Left ventricle myocardium superior (tissue), 1 donor: Measurements from ENCODE around the gene SORCS2. TPM values are rescaled to one million over a fixed set of nuclear protein-coding genes. Genes with fewer than 3 reads are reported as not detected.

Experiments
- ATAC-seq: fragments of 200-7000 bp; cut with Tn5 transposase; one replicate; pipeline ENCODE4 v1.9.1; 2020; ENCODE audit warnings: mild to moderate bottlenecking, moderate library complexity
- DNase-seq: peaks from one replicate; pipeline ENCODE4 v3.0.0-alpha.2; 2020
- intact Hi-C: fragments of 100-400 bp; cut with micrococcal nuclease; formaldehyde crosslinking; loops from one replicate; pipeline ENCODE4 v1.11.0; 2022
- total RNA-seq: library from RNA; stranded (reverse); fragmentation: NEBNext Ultra II Directional; extraction: Animal tissue kit (Norgen Biotek cat#: 25700); gene quantifications from one replicate; pipeline ENCODE4 v1.2.1, GENCODE V29; 2021
- donor health status: DM: no; HTN: yes; CAD: no; lungs with severe emphysema.

Gene SORCS2
- total RNA-seq, 1 donor from 2014 or later, result 1.5 TPM

DNA sequence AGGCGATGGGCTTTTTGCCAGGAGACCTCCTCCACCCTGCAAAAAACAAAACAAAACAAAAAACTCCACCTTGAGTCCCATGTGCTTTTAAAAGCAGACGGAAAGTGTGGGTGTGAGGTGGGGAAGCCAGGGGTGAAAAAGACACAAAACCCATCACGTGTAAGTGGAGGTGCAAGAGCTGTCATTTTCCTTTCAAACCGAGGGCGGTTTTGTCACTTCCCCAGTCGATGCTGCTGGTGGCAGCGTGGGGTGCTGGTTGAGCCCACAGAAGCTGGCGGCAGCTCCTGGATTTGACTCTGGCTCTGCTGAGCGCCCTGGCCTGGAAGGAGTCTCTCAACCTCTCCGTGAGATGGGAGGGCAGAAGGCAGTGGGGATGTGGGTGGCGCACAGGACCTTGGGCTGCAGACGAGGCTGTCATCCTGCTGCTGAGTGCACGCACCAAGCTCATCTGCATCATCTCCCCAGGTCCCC lies 132.3 kb downstream of the SORCS2 start:
- DNase-seq, result peak; percentile 10
- intact Hi-C loops, result no loop called here

DNA sequence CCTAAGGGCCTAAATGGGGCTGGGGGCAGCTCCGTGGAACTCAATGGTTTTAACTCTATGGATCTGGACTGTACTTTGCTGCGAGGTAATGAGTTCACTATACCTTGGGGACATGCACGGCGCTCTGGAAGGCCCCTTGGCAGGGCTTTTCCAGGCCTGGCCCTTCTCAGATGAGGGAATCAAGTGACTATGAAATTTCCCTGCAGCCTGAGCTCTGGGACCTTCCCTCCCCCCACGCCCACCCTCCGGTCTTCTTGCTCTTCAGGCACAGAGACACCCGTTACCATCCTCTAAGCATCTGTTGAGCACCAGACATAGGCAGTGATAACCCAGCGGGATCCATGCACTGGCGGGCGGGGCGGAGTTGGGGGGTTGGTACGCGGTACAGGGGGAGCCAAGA lies 133.2 kb downstream of the SORCS2 start:
- ATAC-seq, result no peak
- DNase-seq, result peak; percentile 16
- intact Hi-C loops, result no loop called here

More for the DNA sequence above, 132.3 kb downstream of the SORCS2 start:
- ATAC-seq, result no peak

DNA sequence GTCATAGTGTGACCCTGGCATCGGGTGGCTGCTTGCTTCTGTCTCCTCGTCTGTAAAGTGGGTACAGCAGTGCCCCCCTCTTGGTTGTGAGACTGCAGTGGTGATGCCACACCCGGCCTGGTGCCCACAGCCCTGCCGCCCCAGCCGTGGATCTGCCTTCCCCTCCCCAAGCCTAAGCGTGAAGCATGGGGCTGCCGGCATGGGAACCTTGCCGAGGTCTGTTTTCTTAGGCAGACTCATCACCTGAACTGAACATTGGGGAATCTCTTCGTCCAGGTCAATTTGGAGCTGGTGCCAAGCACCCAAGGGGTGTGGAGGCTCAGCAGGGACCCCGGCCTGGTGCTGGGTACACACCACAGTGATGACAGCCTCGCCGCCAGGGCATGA lies 134.0 kb downstream of the SORCS2 start:
- ATAC-seq (no peak), DNase-seq (peak; percentile 20)
- intact Hi-C loops, result no loop called here

DNA sequence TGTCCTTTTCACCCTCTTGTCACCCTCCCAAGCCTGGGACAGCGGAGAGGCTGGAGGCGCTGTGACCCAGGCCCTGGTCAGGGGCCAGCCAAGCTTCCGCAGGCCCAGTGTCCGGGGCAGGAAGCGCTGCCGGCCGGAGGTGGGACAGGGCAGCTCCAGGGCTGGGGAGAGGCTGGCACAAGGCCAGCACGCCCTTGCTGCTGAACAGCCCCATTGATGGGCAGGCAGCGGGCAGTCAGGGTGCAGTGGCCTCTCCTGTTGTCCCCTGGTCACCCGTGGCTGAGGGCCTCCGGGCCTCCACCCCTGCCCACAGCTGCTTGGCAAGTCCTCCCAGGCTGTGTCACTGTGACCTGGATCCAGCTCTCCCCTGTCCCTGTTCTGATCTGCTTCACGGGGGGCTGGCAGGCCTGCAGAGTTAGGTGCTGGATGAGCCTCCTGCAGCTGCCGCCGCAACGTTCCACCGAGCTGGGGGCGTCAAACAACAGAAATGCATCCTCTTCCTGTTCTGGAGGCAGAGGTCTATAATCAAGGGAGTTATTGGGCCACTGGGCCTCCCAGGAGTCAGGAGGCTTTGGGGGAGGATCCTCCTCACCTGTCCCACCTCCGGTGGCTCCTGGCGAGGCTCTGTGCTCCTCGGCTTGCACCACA lies 134.5 kb downstream of the SORCS2 start:
- peak; percentile 39 for DNase-seq
- ATAC-seq, result no peak
- intact Hi-C loops, result no loop called here

- intact Hi-C loops, result no loop called here
- peak; percentile 20 for DNase-seq
Measured at GRCh38 chr4:7327341-7327885, 135.1 kb downstream of the SORCS2 start.

GRCh38 chr4:7328162-7328912 lies 136.0 kb downstream of the SORCS2 start:
- ATAC-seq, result no peak
- intact Hi-C loops, result no loop called here
- DNase-seq, result peak; percentile 27

More at GRCh38 chr4:7327341-7327885, 135.1 kb downstream of the SORCS2 start:
- no peak for ATAC-seq

GRCh38 chr4:7328913-7329638 lies 136.7 kb downstream of the SORCS2 start:
- intact Hi-C loops, result no loop called here
- DNase-seq, result peak; percentile 78
- ATAC-seq, result peak; percentile 84

DNA sequence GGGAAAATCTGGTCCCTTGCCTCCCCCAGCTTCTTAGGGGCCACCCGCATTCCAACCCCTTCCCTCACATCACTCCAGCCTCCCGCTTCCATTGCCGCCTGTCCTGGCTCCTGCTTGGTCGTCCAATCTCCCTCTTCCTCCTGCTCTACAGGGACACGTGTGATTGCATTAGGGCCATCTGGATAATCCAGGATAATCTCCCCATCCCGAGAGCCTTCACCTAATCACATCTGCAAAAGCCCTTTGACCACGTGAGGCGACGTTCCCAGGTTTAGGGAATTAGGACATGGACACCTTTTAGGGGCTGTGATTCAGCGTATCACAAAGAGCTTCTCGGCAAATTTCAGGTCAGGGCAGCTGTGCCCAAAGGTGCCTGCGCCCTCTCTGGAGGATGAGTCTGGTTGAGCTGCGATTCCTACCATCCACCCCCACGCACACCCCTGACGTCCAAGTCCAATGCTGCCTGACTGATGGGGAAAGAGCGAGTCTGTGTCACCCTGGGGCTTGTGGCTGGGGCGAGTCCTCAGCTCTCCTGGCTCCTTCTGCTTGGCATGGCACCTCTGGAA lies 137.8 kb downstream of the SORCS2 start:
- no peak for DNase-seq
- ATAC-seq, result no peak
- intact Hi-C loops, result no loop called here

- ATAC-seq (no peak), DNase-seq (no peak)
- intact Hi-C loops, result no loop called here
Measured at GRCh38 chr4:7330811-7331681, 138.7 kb downstream of the SORCS2 start.

GRCh38 chr4:7331682-7332000 lies 139.3 kb downstream of the SORCS2 start:
- intact Hi-C loops, result no loop called here
- no peak for DNase-seq

DNA sequence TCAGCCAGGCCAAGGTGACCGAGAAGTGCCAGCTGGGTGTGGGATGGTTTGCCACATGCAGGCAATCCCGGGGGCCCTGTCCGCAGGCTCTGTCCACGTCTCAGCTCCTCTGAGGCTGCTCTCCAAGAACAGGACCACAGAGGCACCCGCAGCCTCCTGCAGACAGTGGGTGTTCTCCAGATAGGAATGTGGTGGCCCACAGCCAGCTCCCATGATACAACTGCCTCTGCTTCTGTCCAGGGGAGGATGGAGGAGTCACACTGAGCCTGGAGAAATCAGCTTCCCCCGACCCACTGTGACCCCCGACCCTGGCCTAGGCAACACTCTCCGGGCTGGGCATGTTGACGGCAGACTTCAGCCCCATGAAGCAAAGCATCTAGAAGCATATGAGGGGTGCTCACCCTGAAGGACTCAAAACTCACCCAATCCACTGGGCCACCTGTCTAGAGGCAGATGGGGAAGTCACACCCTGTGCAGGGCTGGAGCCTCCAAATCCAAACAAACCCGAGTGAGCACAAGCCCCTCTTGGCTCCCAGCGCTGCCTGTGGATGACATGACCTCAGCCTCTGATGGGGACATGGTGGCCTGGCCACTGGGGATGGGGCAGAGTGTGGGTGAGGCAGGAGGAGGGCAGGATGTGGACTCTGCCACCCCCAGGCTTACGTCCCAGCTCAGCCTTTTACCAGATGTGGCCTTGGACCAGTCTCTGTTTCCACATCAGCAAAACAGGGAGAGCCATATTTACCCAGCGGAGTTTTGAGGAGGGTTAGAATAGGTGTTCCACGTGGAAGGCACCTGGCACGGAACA lies 140.1 kb downstream of the SORCS2 start:
- ATAC-seq, result peak; percentile 53
- peak; percentile 72 for DNase-seq
- intact Hi-C loops, result no loop called here

More at GRCh38 chr4:7331682-7332000, 139.3 kb downstream of the SORCS2 start:
- no peak for ATAC-seq

- ATAC-seq (no peak), DNase-seq (no peak)
- intact Hi-C loops, result no loop called here
Measured at GRCh38 chr4:7333024-7333780, 140.9 kb downstream of the SORCS2 start.

DNA sequence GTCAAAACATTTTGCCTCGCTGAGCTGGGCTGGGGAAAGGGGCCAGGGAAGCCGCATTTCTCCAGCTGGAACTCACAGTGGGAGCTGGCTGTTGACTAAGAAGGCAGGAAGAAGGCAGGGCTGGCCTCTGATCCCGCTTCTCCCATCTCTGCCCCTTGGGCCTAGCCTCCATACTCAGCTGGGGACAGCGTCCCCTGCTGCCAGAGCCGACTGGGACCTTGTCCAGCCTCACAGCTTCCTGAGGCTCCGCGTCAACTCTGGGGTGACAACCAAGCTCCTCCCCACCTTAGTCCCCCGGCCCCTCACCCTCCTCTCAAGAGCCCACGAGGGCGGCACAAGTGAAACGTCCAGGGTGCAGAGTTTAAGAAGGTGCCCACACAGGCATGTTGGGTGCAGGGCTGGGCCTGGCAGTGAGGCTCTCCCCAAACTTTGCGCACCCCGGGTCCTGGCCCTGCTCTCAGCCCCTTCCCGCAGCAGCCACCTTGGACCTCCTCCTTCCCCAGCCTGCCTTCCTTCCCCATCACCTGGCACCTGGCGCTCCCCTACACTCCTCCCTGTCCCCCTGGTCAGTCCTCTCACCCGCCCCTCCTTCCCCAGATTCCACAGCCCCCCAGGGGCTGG lies 141.6 kb downstream of the SORCS2 start:
- intact Hi-C loops, result no loop called here
- ATAC-seq (no peak), DNase-seq (no peak)

GRCh38 chr4:7334521-7335275 lies 142.4 kb downstream of the SORCS2 start:
- intact Hi-C loops, result no loop called here
- ATAC-seq (no peak), DNase-seq (no peak)

DNA sequence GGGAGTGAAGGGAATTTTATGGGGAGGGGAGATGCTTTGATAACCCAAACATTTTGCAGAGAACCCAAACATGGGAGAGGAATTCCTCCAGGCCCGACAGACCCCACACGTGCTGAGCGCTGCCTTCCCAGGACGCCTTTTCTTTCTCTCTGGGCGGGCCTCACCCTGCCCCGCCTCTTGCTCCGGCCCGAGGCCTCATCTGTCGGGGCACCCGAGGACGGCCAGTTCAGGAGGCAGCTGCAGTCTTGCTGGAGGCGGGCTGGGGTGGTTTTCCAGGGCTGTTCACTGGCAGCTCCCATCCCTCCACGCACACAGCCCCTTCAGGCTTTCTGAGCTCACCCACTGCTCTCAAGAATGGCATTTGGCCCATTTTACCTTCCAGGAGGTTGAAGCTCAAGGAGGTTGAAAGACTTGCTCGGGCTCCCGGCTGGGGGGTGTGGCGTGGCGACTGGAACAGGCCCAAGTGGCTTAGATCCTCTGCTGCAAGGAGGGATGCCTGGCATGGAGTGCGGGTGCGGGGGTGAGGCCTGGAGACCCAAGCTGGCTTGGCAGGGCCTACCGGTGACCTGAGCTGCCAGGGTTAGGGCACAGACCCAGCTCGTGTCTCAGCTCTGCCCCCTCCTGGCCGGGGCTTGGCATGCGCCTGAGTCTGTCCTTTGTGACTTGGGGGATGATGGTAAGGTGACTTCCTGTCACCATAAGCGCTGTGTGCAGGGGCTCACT lies 143.2 kb downstream of the SORCS2 start:
- peak; percentile 71 for DNase-seq
- intact Hi-C loops, result no loop called here
- peak; percentile 76 for ATAC-seq
